Left colon (tissue), 2 donors: ENCODE results near the gene STN1. TPM values are rescaled to one million over a fixed set of nuclear protein-coding genes. Genes with fewer than 3 reads are reported as not detected.

ENCODE experiments used
- ATAC-seq: fragments of 200-7000 bp; cut with Tn5 transposase; one replicate; pipeline ENCODE4 v1.9.1; 2020; ENCODE audit warnings: mild to moderate bottlenecking, moderate library complexity
- DNase-seq, 2 donors: peaks; one replicate each; pipeline ENCODE4 v3.0.0-alpha.2; 2020
- intact Hi-C, 2 donors: fragments of 100-400 bp; cut with DNase I in 1 of 2; cut with micrococcal nuclease in 1 of 2; formaldehyde crosslinking; loops; one replicate each; pipeline versions ENCODE4 v1.11.2 to v1.14.0; 2022; cut with DNase I, micrococcal nuclease
- long read RNA-seq: library from polyadenylated mRNA; unstranded; transcript quantifications from one replicate; pipeline ENCODE4 v2.0.0, GENCODE V29; 2021
- total RNA-seq, 2 donors: library from RNA; stranded (reverse); fragmentation: NEBNext Ultra II Directional; extraction: Animal tissue kit (Norgen Biotek cat#: 25700); gene quantifications; one replicate each; pipeline ENCODE4 v1.2.1, GENCODE V29; 2021
- donor health status: DM: no; HTN: no; CAD: no.
- donor health status: DM: yes; HTN: yes; CAD: no.

STN1 gene, protein sequence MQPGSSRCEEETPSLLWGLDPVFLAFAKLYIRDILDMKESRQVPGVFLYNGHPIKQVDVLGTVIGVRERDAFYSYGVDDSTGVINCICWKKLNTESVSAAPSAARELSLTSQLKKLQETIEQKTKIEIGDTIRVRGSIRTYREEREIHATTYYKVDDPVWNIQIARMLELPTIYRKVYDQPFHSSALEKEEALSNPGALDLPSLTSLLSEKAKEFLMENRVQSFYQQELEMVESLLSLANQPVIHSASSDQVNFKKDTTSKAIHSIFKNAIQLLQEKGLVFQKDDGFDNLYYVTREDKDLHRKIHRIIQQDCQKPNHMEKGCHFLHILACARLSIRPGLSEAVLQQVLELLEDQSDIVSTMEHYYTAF
- total RNA-seq = 10 to 100 TPM; 24.4 to 25.7 TPM
- long read RNA-seq, transcript STN1-202 (9 exons, 1,311 nt) = minor isoform, 8 of 49 reads
- long read RNA-seq, transcript STN1-201 (10 exons, 1,417 nt) = major isoform, 31 of 49 reads
- long read RNA-seq, partial matches to known transcripts = 2 of 49 reads
- long read RNA-seq, other reads (novel, unspliced or antisense) = 7 of 49 reads

DNA sequence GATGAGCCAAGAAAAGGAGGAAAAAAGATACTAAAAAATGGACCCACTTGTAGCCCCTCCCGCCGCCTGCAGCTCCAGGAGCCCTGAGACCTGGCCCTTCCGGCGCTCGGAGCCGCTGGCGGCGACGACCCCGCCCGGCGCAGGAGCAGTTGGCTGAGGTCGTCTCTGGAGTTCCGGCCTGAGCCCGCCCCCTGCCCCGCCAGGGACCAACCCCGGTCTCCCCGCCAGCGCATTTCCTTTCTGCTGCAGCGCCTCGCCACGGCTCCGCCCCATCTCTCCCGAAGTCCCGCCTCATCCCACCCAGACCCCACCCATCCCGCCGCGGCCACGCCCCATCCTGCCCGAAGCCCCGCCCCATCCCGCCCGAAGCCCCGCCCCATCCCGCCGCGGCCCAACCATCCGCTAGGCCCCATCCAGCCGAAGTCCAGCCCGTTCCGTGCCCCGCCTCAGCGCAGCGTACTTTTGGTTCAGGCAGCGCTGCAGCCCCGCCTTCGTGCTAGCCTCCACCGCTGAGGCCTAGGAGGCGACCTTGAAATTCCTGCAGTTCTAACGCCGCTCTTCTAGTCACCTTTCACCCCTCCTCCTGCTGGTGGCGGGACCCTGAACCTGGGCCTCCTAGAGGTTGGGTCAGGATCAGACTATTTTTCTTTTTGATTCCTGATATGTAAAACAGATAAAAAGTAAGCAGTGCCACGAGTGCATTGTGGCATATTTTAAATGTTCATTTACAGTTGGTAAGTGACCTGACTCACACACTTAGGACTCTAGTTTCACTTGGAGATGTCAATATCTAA, at the start of gene STN1:
Gene STN1 (minus strand): TSS at position 132 of the 794 bp plus-strand sequence. CDS start 590 bp downstream, outside the sequence.
- DNase-seq (peak; percentile 97 to 99), ATAC-seq (peak; percentile 89)
- intact Hi-C loops = no loop called here

DNA sequence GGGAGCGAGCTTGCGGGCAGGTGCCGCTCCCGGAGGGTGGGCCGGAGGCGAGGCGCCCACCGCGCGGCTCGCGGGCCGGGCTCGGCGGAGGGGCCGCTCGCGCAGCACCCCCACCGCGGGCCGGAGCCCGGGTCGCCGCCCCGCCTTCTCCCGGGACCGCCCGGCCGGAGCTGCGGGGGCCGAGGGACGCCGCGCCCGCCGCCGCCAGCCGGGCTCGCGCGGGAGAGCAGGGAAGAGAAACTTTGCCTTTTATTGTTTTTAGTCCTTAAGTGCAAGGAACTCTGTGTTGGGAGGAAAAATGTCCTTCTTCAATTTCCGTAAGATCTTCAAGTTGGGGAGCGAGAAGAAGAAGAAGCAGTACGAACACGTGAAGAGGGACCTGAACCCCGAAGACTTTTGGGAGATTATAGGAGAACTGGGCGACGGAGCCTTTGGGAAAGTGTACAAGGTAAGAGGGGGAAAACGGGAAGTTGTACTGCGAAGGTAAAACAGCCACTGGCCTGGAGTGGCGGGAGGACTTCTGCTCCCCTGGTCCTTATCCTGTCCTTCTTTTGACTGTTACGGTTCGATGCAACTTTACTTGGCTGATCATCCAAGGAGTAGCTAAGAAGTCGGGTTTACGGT, 49.6 kb upstream of the STN1 start:
- peak in 1 of 2 donors; percentile 36 for DNase-seq
- intact Hi-C loops = loop anchor here in 1 of 2 donors (10.0 kb wide), 1 partner anchor 73 kb away; no protein-coding TSS in a partner anchor
- ATAC-seq = peak; percentile 49

GRCh38 chr10:103966671-103967447, 48.9 kb upstream of the STN1 start, which contains the start of gene SLK:
Gene SLK, plus strand, starts transcription at chr10:103967140. Its CDS starts 606 bp downstream, at chr10:103967746.
- intact Hi-C loops = loop anchor here in 1 of 2 donors (10.0 kb wide), 1 partner anchor 72 kb away; no protein-coding TSS in a partner anchor
- ATAC-seq (peak; percentile 90), DNase-seq (peak; percentile 73 to 87)

- DNase-seq (no peak), ATAC-seq (no peak)
- intact Hi-C loops = loop anchor here in 1 of 2 donors (10.0 kb wide), 1 partner anchor 65 kb away; no protein-coding TSS in a partner anchor
Observed at GRCh38 chr10:103960103-103960502, 42.1 kb upstream of the STN1 start.

- intact Hi-C loops = no loop called here
- ATAC-seq (no peak), DNase-seq (no peak)
Observed at GRCh38 chr10:103958996-103959395, 41.0 kb upstream of the STN1 start.

GRCh38 chr10:103954543-103954942, 36.6 kb upstream of the STN1 start:
- ATAC-seq = no peak
- no peak for DNase-seq
- intact Hi-C loops = no loop called here

GRCh38 chr10:103951942-103952341, 34.0 kb upstream of the STN1 start:
- intact Hi-C loops = no loop called here
- no peak for DNase-seq
- no peak for ATAC-seq

DNA sequence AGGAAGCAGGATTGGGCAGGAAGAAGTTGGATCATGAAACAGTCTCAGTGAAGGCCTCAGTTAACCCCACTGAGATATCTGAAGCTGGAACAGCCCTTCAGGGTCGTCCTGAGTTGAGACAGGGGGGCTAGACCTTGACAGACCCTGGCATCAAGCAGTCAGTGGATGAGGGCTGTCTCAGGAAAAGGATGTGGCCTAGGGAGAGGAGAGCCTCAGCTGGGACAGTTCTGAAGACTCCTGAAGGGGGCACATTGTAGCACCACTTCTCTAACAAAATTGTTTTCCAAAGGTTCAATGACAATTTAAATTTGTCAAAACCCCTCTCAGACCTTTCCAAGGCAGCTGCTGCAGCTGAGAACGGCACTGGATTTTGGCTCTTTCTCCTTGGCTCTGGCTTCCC, 33.2 kb upstream of the STN1 start:
- intact Hi-C loops = no loop called here
- no peak for ATAC-seq

DNA sequence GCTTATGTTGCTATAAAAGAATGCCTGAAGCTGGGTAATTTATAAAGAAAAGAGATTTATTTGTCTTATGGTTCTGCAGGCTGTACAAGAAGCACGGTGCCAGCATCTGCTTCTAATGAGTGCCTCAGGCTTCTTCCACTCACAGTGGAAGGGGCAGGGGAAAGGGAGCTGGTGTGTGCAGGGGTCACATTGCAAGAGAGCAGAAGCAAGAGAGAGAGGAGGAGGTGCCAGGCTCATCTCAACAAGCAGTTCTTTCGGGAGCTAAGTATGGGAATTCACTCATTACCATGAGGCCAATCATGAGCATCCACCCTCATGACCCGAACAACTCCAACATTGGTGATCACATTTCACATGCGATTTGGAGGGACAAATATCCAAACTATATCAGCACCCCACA, 31.7 kb upstream of the STN1 start:
- ATAC-seq = no peak
- DNase-seq = no peak
- intact Hi-C loops = no loop called here

More for the DNA sequence above, 33.2 kb upstream of the STN1 start:
- no peak for DNase-seq

DNA sequence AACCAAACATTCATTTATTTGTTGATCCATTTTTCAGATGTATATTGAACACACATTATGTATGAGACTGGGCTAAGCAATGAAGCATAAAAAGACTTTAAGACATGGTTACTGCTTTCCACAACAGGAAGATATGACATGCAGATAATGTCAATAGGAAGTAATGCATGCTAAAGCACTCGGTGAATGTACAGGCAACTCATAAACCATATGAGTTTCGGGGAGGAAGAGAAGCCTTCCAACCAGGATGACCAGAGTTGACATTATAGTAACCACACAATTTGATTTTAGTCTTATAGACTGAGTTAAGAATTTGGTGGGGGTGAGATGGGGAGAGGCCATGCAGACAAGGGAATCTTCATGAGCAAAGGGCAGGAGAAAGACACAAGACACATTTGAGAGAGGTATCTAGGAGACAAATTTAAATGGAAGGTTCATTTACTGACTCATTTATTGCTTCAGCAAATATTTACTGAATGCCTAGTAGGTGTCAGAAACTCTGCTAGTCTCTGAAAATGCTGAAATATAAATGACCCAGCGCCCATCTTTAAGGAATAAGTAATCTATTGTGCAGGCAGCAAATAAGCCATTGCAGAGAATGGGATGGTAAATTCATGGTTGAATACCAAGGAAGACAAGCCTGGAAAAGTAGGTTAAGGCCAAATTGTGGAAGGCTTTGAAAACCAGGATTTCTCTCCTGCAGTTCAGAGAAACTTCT, 30.0 kb upstream of the STN1 start:
- ATAC-seq = peak; percentile 75
- intact Hi-C loops = no loop called here
- DNase-seq = no peak

DNA sequence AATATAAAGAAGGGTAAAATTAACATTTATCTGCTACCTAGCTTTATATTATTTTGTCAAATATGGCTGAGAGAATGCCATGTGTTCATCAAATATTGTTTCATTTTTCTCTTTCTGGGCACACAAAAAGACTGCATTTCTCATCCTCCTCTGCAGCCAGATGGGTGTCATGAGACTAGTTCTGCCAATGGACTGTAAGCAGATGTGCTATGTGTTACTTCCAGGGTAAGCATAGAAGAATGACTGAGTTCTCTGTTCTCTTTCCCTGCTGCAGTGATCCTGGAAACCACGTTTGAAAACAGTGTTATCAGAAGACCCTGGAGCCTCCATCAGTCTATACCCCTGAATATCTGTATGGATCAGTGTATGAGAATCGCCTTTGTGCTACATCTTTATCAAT, 24.9 kb upstream of the STN1 start:
- ATAC-seq (no peak), DNase-seq (no peak)
- intact Hi-C loops = no loop called here

DNA sequence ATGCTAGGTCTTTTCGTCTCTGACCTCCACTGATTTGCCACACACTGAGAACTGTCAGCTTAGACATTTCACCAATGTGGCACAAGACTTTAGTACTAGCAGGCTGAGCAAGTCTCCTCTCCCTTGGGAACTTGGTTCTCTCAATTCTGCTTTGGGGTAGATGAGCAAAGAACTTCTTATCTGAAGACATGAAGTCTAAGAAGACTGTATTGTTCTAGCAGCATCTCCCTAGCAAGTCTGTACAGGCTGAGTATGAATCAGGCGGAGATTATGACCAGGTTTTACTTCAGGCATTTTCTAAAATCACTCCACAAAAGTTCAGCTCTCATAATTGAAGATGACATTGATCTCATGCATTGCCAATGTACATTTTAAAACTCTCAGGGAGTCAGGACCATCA, 23.8 kb upstream of the STN1 start:
- no peak for ATAC-seq
- intact Hi-C loops = no loop called here
- DNase-seq = no peak

- DNase-seq = no peak
- ATAC-seq = no peak
- intact Hi-C loops = no loop called here
Observed at GRCh38 chr10:103939522-103939921, 21.5 kb upstream of the STN1 start.

- intact Hi-C loops = no loop called here
- ATAC-seq (no peak), DNase-seq (no peak)
Observed at GRCh38 chr10:103936022-103936421, 18.0 kb upstream of the STN1 start.

- ATAC-seq (no peak), DNase-seq (no peak)
- intact Hi-C loops = no loop called here
Observed at GRCh38 chr10:103934308-103934707, 16.3 kb upstream of the STN1 start.

GRCh38 chr10:103933557-103934121, 15.7 kb upstream of the STN1 start:
- DNase-seq (no peak), ATAC-seq (no peak)
- intact Hi-C loops = no loop called here

- intact Hi-C loops = no loop called here
- DNase-seq (no peak), ATAC-seq (peak; percentile 72)
Observed at GRCh38 chr10:103932971-103933370, 15.0 kb upstream of the STN1 start.
